HG03025 (cell line): ENCODE data around the gene CDC20.
A peak's percentile ranks its signal among the peaks of the same experiment; 100 is the strongest.

Source experiments
- ATAC-seq: cut with Tn5 transposase; IDR thresholded peaks from one replicate; pipeline ENCODE4 v1.9.1; 2021; ENCODE audit warnings: mild to moderate bottlenecking, moderate library complexity; ENCODE audit not compliant: unreplicated experiment, low FRiP score

CDC20 gene

DNA sequence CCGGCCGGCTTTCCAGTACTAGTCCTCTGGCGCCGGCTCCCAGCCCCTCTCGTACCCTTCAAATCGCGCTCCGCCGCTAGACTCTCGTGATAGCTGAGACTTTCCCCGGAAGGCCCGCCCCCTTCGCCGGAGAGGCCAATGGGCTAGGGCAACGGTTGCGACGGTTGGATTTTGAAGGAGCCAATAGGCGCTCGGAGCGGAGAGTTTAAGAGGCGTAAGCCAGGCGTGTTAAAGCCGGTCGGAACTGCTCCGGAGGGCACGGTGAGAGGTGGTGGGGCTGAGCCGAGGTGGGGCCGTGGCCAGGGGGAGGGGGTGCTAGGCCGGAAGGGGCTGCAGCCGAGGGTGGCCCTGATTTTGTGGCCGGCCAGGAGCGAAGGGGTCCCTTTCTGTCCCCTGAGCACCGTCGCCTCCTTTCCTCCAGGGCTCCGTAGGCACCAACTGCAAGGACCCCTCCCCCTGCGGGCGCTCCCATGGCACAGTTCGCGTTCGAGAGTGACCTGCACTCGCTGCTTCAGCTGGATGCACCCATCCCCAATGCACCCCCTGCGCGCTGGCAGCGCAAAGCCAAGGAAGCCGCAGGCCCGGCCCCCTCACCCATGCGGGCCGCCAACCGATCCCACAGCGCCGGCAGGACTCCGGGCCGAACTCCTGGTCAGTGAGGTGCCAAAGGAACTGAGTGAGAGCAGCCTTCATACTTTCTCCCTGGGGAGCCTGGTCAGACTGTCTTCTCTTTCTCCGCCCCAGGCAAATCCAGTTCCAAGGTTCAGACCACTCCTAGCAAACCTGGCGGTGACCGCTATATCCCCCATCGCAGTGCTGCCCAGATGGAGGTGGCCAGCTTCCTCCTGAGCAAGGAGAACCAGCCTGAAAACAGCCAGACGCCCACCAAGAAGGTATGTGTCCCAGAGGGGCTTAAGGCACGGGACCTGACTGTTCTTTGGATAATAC, at the start of gene CDC20:
CDC20 (plus strand) TSS at position 236 of the 948 bp plus-strand sequence; CDS start at position 471, 235 bp downstream.
- ATAC-seq = peak; percentile 86

DNA sequence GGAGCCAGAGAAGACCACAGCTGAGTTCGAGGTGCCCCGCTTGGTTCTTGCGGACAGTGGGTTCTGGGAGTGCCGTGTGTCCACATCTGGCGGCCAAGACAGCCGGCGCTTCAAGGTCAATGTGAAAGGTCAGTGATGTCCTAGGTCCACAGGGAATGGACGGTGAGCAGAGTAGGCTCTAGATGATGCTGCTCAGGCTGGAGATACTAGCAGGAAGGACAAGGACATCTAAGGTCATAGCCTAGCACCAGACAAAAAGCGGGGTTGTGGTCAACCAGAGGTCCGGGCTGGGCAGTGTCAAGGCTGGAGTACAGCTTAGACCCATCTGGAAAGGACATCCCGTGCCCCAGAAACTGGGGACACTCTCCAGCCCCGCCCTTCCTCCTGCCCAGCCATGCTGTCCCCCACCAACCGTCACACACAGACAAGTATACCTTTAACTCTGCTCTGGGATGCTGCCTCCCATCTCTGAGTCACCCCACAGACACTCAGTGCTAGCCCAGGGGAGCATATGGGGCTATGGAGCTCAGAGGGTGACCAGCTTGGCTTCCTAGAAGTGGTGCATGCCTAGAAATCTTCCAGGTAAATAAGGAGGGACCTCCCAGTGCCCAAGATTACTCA, 49.3 kb upstream of the CDC20 start:
- ATAC-seq = no peak

DNA sequence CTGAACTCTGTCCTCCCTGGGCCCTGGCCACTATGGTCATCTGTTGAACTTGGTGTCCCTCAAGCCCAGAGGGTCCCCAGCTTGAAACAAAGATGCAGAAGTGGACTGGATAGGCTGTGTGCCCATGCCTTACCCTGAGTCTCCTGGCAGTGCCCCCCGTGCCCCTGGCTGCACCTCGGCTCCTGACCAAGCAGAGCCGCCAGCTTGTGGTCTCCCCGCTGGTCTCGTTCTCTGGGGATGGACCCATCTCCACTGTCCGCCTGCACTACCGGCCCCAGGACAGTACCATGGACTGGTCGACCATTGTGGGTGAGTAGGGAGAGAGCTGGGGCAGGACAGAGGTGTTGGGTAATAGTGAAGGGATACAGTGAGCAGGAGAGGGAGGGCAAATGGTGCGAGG, 47.3 kb upstream of the CDC20 start:
- ATAC-seq = no peak

DNA sequence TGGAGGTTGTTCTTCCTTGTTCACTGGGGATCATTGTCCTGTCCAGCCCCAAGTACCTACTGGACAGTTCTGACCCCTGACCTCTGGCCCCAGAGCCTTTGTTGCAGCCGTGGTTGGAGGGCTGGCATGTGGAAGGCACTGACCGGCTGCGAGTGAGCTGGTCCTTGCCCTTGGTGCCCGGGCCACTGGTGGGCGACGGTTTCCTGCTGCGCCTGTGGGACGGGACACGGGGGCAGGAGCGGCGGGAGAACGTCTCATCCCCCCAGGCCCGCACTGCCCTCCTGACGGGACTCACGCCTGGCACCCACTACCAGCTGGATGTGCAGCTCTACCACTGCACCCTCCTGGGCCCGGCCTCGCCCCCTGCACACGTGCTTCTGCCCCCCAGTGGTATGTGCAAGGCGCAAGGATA, 46.6 kb upstream of the CDC20 start:
- no peak for ATAC-seq

DNA sequence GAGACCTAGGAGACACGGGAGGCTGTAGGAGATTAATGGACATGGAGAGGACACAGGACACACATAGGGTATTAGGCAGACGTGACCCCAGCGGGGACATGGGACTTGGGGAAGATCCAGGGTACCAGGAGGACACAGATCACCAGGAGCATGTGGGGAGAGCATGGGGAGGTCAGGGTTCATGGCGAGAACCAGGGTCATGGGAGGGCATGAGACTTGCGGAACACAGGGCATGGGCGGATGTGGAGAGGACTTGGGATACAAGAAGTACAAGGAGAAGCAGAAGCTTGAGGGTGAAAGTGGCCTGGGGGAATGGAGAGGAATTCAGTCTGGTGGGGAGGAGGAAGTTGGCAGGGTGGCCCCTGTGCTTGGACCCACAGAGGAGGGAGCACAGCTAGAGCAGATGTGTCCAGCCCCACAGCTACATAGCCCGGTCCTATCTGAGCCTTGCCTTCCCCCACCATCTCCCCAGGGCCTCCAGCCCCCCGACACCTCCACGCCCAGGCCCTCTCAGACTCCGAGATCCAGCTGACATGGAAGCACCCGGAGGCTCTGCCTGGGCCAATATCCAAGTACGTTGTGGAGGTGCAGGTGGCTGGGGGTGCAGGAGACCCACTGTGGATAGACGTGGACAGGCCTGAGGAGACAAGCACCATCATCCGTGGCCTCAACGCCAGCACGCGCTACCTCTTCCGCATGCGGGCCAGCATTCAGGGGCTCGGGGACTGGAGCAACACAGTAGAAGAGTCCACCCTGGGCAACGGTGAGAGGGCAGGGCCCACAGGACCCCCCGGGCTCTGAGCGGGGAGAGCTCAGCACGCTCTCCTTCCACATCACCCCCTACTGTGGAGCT, 45.9 kb upstream of the CDC20 start:
- no peak for ATAC-seq

DNA sequence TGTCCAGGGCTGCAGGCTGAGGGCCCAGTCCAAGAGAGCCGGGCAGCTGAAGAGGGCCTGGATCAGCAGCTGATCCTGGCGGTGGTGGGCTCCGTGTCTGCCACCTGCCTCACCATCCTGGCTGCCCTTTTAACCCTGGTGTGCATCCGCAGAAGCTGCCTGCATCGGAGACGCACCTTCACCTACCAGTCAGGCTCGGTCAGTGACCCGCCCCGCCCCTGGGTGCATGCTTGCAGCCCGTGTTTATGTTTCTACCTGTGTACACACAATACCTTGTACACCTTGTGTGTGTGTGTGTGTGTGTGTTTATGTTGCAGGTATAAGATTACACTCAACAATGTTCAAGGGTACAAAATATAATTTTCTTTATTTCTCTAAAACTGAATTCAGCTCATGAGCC, 45.0 kb upstream of the CDC20 start:
- no peak for ATAC-seq

DNA sequence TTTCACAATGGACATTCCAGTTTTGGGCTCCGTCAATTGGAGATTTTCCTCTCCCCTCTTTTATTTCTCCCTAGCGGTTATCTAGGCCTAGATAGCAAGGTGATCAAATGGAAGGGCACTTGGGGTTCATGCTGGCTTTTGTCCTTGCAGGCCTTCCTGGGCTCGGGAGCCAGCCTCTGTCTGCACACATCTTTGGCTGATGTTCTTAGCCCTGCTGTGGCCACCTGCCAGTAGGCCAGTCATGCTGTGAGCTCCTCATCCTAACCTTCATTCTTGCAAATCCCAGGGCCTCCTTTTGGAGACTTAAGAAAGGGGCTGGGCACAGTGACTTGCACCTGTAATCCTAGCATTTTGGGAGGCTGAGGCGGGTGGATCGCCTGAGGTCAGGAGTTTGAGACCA, 44.5 kb upstream of the CDC20 start:
- no peak for ATAC-seq

DNA sequence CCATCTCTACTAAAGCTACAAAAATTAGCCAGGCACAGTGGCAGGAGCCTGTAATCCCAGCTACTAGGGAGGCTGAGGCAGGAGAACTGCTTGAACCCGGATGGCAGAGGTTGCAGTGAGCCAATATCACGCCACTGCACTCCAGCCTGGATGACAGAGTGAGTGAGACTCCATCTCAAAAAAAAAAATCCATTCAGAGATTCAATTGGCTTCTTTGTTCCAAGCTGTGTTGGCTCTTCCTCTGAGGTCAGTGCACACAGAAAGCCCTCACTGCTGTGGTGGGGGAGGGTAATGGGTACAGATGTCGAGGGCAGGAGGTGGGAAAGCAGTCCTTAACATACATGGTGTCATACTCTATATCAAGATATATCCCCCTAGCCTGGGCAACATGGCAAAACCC, 43.3 kb upstream of the CDC20 start:
- ATAC-seq = no peak

DNA sequence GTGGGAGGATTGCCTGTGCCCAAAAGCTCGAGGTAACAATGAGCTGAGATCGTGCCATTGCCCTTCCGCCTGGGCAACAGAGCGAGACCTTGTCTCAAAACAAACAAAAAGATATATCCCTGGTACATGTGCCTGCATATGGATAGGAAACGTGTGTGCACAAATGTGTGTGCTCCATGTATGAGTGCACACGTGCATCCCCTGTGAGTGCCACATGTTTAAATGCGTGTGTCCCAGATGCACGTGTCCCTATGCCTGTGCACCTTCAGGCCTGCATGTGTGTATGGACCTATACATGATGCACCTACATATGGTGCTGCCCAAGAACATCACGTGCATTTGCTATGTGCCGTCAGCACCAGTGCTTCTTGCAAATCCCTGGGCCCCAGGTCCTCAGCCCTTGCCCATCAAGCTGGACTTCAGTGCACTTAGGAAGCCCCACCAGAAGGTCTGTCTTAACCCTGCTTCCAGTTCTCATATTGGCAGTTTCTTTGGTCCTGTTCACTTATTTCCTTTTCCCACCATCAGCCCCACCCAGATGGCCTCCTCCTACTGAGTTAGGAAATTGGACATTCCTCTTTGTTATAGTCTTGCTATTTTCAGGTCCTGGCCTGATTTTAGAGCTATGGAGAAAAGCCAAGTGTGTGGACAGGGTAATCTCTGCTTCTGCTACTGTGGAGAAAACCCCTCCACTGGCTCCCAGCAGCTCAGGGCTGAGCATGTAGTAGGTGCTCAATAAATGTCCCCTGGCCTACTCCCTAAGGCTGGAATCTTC, 42.6 kb upstream of the CDC20 start:
- no peak for ATAC-seq

DNA sequence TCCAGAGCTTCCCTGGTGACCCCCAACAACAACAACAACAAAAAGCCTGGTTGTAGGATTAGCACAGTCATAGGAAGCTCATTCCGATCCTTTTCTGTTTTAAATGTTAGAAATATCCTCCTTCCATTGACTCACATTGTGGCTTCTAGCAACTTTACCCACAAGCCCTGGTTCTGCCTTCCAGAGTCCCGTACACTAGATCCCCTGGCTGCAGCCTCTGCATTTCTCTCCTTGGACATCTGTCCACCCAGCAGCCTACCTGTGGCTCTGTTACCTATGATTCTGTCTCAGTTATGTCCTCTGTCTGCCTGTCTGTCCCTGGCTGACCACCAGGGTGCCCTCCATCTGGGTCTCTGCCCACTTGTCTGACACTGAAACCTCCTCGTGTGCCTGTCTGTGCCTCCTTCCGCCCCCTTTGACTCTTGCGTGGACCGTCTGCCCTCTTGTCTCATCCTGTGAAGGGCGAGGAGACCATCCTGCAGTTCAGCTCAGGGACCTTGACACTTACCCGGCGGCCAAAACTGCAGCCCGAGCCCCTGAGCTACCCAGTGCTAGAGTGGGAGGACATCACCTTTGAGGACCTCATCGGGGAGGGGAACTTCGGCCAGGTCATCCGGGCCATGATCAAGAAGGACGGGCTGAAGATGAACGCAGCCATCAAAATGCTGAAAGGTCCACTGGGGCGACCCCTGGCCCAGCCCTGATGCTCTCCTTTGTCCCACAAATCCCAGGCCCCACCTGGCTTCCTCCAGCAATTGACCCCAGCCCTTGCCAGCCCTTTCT, 41.9 kb upstream of the CDC20 start:
- ATAC-seq = no peak

DNA sequence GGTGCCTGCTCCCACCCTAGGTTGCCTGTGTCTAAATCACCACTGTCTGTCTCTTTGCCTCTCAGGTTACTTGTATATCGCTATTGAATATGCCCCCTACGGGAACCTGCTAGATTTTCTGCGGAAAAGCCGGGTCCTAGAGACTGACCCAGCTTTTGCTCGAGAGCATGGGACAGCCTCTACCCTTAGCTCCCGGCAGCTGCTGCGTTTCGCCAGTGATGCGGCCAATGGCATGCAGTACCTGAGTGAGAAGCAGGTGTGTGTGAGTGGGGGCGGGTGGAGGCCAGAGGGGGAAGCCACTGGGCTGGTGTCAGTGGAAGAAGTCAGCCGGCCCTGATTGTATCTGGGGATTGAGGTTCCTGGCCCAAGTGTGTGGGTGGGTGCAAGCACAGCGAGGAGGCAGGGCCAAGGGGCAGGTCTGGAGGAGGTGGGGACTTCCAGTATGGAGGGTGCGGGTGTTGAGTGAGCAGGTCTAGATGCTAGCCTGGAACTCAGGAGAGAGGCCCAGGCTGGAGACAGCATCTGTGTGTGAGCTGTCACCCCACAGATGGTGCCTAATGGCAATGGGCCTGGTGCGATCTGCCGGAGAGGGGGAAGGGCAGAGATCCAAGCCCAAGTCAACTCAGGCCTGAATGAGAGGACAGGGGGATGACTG, 40.8 kb upstream of the CDC20 start:
- ATAC-seq = no peak

DNA sequence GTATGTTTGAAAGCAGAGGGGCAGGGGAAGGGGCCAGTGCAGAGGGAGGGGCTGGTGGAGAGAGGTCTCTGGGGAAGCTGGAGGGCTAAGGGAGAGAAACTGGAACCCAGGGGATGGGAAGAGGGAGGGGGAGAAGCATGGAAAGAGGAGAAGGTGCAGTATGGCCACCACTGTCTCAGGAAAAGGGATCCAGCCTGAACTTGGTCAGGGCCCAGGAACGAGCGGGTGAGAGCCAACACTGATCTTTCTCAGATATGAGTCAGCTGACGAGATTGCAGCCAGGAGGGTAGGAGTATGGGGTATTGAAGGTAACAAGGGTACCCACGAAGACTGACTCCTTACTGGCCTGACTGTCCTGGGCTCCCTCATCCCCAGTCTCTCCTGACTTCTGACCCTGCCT, 40.0 kb upstream of the CDC20 start:
- no peak for ATAC-seq

DNA sequence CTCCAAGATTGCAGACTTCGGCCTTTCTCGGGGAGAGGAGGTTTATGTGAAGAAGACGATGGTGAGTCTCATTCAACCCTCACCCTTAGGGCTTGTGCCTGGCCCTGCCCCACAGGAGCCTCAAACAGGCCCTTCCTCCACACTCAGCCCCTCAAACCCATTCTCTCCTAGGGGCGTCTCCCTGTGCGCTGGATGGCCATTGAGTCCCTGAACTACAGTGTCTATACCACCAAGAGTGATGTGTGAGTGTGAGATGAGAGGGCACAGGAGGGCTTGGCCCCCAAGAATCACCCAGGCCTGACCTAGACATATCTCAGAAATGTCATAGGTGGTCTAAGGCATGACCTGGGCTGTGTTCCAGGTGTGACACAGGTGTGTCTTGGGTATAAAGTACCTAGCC, 39.5 kb upstream of the CDC20 start:
- no peak for ATAC-seq

DNA sequence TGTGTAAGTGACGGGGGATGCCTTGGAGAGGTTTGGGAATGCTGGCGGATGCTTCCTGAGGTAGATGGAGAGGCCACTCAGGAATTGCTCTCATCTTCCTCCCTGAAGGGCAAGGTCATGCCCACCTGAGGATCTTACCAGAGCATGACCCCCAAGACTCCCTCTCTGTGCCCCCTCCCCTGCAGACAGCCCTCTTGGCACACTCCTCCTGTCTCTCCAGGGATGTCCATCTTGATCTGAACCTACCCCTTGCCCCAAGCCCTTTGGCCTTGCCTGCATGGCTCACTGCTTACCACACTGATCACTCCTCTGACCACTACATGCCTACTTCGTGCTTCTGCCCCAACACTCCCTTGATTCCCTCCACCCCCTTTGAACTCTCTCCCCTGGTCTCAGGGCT, 39.0 kb upstream of the CDC20 start:
- no peak for ATAC-seq

DNA sequence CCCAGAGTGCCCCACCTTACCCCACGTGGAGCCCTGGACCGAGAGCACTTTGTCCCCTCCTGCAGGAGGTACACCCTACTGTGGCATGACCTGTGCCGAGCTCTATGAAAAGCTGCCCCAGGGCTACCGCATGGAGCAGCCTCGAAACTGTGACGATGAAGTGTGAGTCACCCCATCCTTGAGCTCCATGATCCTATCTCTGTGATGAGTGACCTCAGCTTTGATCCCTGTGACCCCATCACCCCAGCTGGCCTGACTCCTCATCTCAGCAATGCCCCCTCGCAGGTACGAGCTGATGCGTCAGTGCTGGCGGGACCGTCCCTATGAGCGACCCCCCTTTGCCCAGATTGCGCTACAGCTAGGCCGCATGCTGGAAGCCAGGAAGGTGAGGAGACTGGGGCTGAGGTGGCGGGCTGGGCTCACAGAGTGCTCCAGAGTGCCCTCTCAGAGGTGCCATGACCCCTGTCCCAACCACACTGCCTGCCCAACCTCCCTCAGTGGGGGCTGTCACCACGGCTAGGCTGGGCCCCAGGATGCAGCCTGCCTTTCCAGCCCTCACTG, 37.4 kb upstream of the CDC20 start:
- ATAC-seq = no peak

DNA sequence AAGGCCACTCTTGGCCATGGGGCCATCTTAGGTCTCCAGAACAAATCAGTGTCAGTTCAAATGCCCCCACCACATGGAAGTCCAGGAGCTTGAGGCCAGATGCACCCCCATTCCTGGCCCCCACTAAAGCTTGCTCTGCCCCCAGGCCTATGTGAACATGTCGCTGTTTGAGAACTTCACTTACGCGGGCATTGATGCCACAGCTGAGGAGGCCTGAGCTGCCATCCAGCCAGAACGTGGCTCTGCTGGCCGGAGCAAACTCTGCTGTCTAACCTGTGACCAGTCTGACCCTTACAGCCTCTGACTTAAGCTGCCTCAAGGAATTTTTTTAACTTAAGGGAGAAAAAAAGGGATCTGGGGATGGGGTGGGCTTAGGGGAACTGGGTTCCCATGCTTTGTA, 36.3 kb upstream of the CDC20 start:
- ATAC-seq = no peak

DNA sequence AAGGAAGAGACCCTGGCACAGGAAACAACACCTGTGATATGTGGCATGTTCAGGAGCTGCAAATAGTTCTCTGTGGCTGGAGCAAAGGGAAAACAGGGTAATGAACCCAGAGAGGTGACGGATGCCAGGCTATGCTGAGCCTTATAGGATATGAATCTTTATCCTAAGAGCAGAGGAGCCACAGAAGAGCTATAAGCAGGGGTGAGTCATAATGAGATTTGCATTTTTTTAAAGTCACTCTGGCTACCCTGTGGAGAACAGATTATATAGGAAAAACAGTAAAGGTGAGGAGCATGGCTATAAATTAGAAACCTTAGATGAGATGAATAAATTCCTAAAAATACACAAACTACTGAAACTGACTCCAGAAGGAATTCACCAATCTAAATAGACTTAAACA, 34.0 kb upstream of the CDC20 start:
- no peak for ATAC-seq

DNA sequence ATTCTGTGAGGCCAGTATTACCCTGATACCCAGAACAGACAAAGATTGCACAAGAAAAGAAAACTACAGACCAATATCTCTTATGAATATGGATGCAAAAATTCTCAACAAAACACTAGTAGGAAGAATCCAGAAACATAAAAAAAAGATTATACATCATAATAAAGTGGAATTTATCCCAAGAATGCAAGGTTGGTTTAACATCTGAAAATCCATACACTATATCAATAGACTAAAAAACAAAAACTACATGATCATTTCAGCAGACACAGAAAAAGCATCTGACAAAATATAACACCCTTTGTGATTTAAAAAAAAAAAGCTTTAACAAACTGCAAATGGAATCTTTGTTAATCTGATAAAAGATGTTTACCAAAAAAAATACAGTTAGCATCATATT, 33.4 kb upstream of the CDC20 start:
- ATAC-seq = no peak
